IMR-90 (cell line): ENCODE results near the gene GOLGA6C. TPM values are rescaled to one million over a fixed set of nuclear protein-coding genes. Genes with fewer than 3 reads are reported as not detected.

ENCODE experiments used
- ATAC-seq: fragments of 200-7000 bp; cut with Tn5 transposase; 2 replicates; pipeline ENCODE4 v1.9.1; 2020; ENCODE audit warnings: low read depth, mild to moderate bottlenecking, moderate library complexity
- BruUV-seq: library from RNA; stranded (reverse); fragments of 400-500 nt; replicated peaks from 2 replicates; lab custom pipeline; 2021; lab: Mats Ljungman, UMichigan
- CTCF ChIA-PET: fragments of 300-600 bp; formaldehyde crosslinking; extraction: SDS; loops from one replicate; lab custom pipeline; 2021; ENCODE audit warnings: antibody characterized with exemption; lab: Yijun Ruan, JAX
- POLR2A ChIA-PET: fragments of 300-600 bp; sonication (Branson Sonifier 250); formaldehyde crosslinking; loops from one replicate; lab custom pipeline; 2022; ENCODE audit warnings: antibody characterized with exemption; ENCODE audit not compliant: unreplicated experiment; lab: Charles Lee
- DNase-seq: peaks from one replicate; pipeline ENCODE4 v3.0.0; 2013
- H2AFZ ChIP-seq: replicated peaks from 2 replicates; pipeline ENCODE3; 2013; ENCODE audit warnings: low read length, mild to moderate bottlenecking; ENCODE audit not compliant: poor library complexity
- H2AK5ac ChIP-seq: 2 replicates; pipeline ENCODE4 v1.6.1; 2013; ENCODE audit warnings: low read depth, low read length, inconsistent platforms
- H2AK9ac ChIP-seq: replicated peaks from 2 replicates; pipeline ENCODE3; 2013; ENCODE audit warnings: mild to moderate bottlenecking, low read depth, low read length, moderate library complexity; ENCODE audit not compliant: poor library complexity
- H2BK120ac ChIP-seq: 2 replicates; pipeline ENCODE4 v1.6.1; 2013; ENCODE audit warnings: low read depth, low read length, inconsistent platforms
- H2BK15ac ChIP-seq: 3 replicates; pipeline ENCODE4 v1.6.1; 2013; ENCODE audit warnings: low read depth, low read length, inconsistent platforms
- H2BK20ac ChIP-seq: 2 replicates; pipeline ENCODE4 v1.6.1; 2013; ENCODE audit warnings: low read depth, mild to moderate bottlenecking, inconsistent platforms, low read length, moderate library complexity
- H2BK5ac ChIP-seq: 2 replicates; pipeline ENCODE4 v1.6.1; 2013; ENCODE audit warnings: mild to moderate bottlenecking, low read depth, low read length, inconsistent platforms; ENCODE audit not compliant: poor library complexity, severe bottlenecking
- H3K14ac ChIP-seq: replicated peaks from 2 replicates; pipeline ENCODE4 v1.6.1; 2013; ENCODE audit warnings: low read depth, low read length, inconsistent platforms
- H3K18ac ChIP-seq: 2 replicates; pipeline ENCODE4 v1.6.1; 2013; ENCODE audit warnings: low read depth, low read length, control low read depth
- H3K23ac ChIP-seq: 2 replicates; pipeline ENCODE4 v1.6.1; 2013; ENCODE audit warnings: low read depth, low read length, inconsistent platforms
- H3K27ac ChIP-seq: 2 replicates; pipeline ENCODE4 v1.5.1; 2013; ENCODE audit warnings: mild to moderate bottlenecking, control low read depth, low read length; ENCODE audit not compliant: insufficient read depth
- H3K27me3 ChIP-seq: 2 replicates; pipeline ENCODE4 v1.6.1; 2013; ENCODE audit warnings: low read length; ENCODE audit not compliant: control insufficient read depth, insufficient read depth
- H3K36me3 ChIP-seq: 2 replicates; pipeline ENCODE4 v1.6.1; 2013; ENCODE audit warnings: low read length, mixed read lengths; ENCODE audit not compliant: control insufficient read depth, insufficient read depth
- H3K4ac ChIP-seq: 2 replicates; pipeline ENCODE4 v1.6.1; 2013; ENCODE audit warnings: low read depth, low read length, inconsistent platforms
- H3K4me1 ChIP-seq: 2 replicates; pipeline ENCODE4 v1.6.1; 2013; ENCODE audit warnings: low read length, mixed read lengths; ENCODE audit not compliant: control insufficient read depth, insufficient read depth
- H3K4me2 ChIP-seq: 2 replicates; pipeline ENCODE4 v1.6.1; 2013; ENCODE audit warnings: low read depth, mild to moderate bottlenecking, control low read depth, low read length, moderate library complexity
- H3K4me3 ChIP-seq: 2 replicates; pipeline ENCODE4 v1.5.1; 2013; ENCODE audit warnings: low read depth, mild to moderate bottlenecking, control low read depth, low read length, moderate library complexity; ENCODE audit not compliant: insufficient read depth
- H3K56ac ChIP-seq: 2 replicates; pipeline ENCODE4 v1.6.1; 2013; ENCODE audit warnings: low read length, inconsistent platforms; ENCODE audit not compliant: insufficient read depth; ENCODE audit errors: extremely low read depth
- H3K79me1 ChIP-seq, 2 experiments: 2 replicates each; pipeline ENCODE4 v1.6.1; 2013; ENCODE audit warnings: low read length in 2 of 2, inconsistent platforms in 1 of 2, low read depth in 1 of 2
- H3K9ac ChIP-seq: 2 replicates; pipeline ENCODE4 v1.6.1; 2013; ENCODE audit warnings: low read depth, low read length, control low read depth
- H3K9me1 ChIP-seq: 2 replicates; pipeline ENCODE4 v1.6.1; 2013; ENCODE audit warnings: low read length, inconsistent platforms; ENCODE audit not compliant: insufficient read depth
- H3K9me3 ChIP-seq: 2 replicates; pipeline ENCODE4 v1.6.1; 2013; ENCODE audit warnings: low read length; ENCODE audit not compliant: control insufficient read depth, insufficient read depth
- H4K20me1 ChIP-seq: 2 replicates; pipeline ENCODE4 v1.6.1; 2013; ENCODE audit warnings: low read length, inconsistent platforms; ENCODE audit not compliant: insufficient read depth
- H4K5ac ChIP-seq: 2 replicates; pipeline ENCODE4 v1.6.1; 2013; ENCODE audit warnings: mild to moderate bottlenecking, low read depth, low read length, control low read depth
- H4K8ac ChIP-seq, 2 experiments: 2 replicates each; pipeline ENCODE4 v1.6.1; 2013; ENCODE audit warnings: low read depth in 2 of 2, low read length in 2 of 2, control low read depth in 1 of 2, inconsistent platforms in 1 of 2
- H4K91ac ChIP-seq: 2 replicates; pipeline ENCODE4 v1.6.1; 2013; ENCODE audit warnings: low read depth, low read length, inconsistent platforms; ENCODE audit not compliant: insufficient read depth
- BHLHE40 ChIP-seq: fragments of 150-350 bp; IDR thresholded peaks from 2 replicates; pipeline ENCODE4 v1.6.1; 2016; ENCODE audit warnings: mild to moderate bottlenecking, low read depth, low read length
- CEBPB ChIP-seq: IDR thresholded peaks from 2 replicates; pipeline ENCODE4 v1.6.1; 2012; ENCODE audit warnings: low read depth, low read length, improper control_type of control experiment
- CHD1 ChIP-seq: IDR thresholded peaks from 2 replicates; pipeline ENCODE4 v1.6.1; 2012; ENCODE audit warnings: low read depth, low read length, improper control_type of control experiment
- CTCF ChIP-seq: conservative IDR thresholded peaks from 2 replicates; pipeline ENCODE4 v1.5.1; 2012; ENCODE audit warnings: mild to moderate bottlenecking, low read depth, low read length, improper control_type of control experiment
- ELK1 ChIP-seq: fragments of 150-350 bp; IDR thresholded peaks from 2 replicates; pipeline ENCODE4 v1.6.1; 2016; ENCODE audit warnings: low read depth, mild to moderate bottlenecking, low read length, moderate library complexity, borderline replicate concordance
- FOS ChIP-seq: fragments of 150-350 bp; IDR thresholded peaks from 2 replicates; pipeline ENCODE4 v1.6.1; 2016; ENCODE audit warnings: low read depth, low read length
- MAFK ChIP-seq: IDR thresholded peaks from 2 replicates; pipeline ENCODE4 v1.6.1; 2012; ENCODE audit warnings: low read depth, low read length, improper control_type of control experiment
- MAZ ChIP-seq: IDR thresholded peaks from 2 replicates; pipeline ENCODE4 v1.6.1; 2012; ENCODE audit warnings: low read depth, mild to moderate bottlenecking, low read length, improper control_type of control experiment, moderate library complexity, borderline replicate concordance
- MXI1 ChIP-seq: IDR thresholded peaks from 2 replicates; pipeline ENCODE4 v1.6.1; 2012; ENCODE audit warnings: low read depth, mild to moderate bottlenecking, low read length, moderate library complexity, borderline replicate concordance
- NFE2L2 ChIP-seq: fragments of 150-350 bp; IDR thresholded peaks from 2 replicates; pipeline ENCODE4 v1.6.1; 2016; ENCODE audit warnings: low read depth, mild to moderate bottlenecking, low read length
- POLR2A ChIP-seq: IDR thresholded peaks from 2 replicates; pipeline ENCODE4 v1.6.1; 2012; ENCODE audit warnings: mild to moderate bottlenecking, low read depth, low read length
- RAD21 ChIP-seq: IDR thresholded peaks from 2 replicates; pipeline ENCODE4 v1.6.1; 2012; ENCODE audit warnings: low read length, improper control_type of control experiment
- RFX5 ChIP-seq: IDR thresholded peaks from 2 replicates; pipeline ENCODE4 v1.8.0; 2012; ENCODE audit warnings: low read depth, mild to moderate bottlenecking, low read length, moderate library complexity
- SMC3 ChIP-seq: fragments of 150-350 bp; IDR thresholded peaks from 2 replicates; pipeline ENCODE4 v1.6.1; 2016; ENCODE audit warnings: low read depth, mild to moderate bottlenecking, antibody characterized with exemption, low read length, moderate library complexity
- USF2 ChIP-seq: fragments of 150-350 bp; IDR thresholded peaks from 2 replicates; pipeline ENCODE4 v1.6.1; 2017; ENCODE audit warnings: mild to moderate bottlenecking, antibody characterized with exemption, low read length, low read depth
- WGBS, 2 experiments: methylation state at CpG; one replicate each; pipeline versions ENCODE4 v1.1.5 to v1.1.7; 2013; ENCODE audit warnings: missing lambda C conversion rate in 2 of 2; ENCODE audit not compliant: insufficient read length in 1 of 2; ENCODE audit errors: extremely low coverage in 2 of 2; 5-methylcytosine and 5-hydroxymethylcytosine counted together
- dilution Hi-C: fragments of 300-500 bp; cut with HindIII; formaldehyde crosslinking; loops from one replicate; pipeline ENCODE4 v1.14.3; 2018; ENCODE audit warnings: low sequenced_read_pairs; ENCODE audit not compliant: unreplicated experiment
- in situ Hi-C: fragments of 300-500 bp; cut with MboI; formaldehyde crosslinking; loops from 3 replicates; pipeline ENCODE4 v1.14.3; 2019; ENCODE audit warnings: low sequenced_read_pairs, inconsistent platforms, mixed read lengths
- intact Hi-C: fragments of 100-400 bp; cut with micrococcal nuclease; formaldehyde crosslinking; loops from 2 replicates; pipeline ENCODE4 v1.10.0; 2022
- polyA plus RNA-seq, 3 experiments: library from polyadenylated mRNA; depleted of rRNA; stranded (reverse); fragments of >200 nt; gene quantifications; 2 replicates each; pipeline ENCODE4 v1.2.3, GENCODE V29; 2012; ENCODE audit warnings: low replicate concordance in 1 of 3
- total RNA-seq: library from RNA; depleted of rRNA; stranded (reverse); fragments of >200 nt; gene quantifications from 2 replicates; pipeline ENCODE4 v1.2.3, GENCODE V29; 2012

GOLGA6C gene
- total and polyA plus RNA-seq, 2 of the 4 experiments (the other 2 are of a cell fraction): not detected

GRCh38 chr15:75230551-75231371 is 27.4 kb upstream of the GOLGA6C start:
- intact Hi-C loops: no loop called here
- 79% methylated on average over 4 of the region's 16 CpGs; no CpG with 5 or more reads in 1 of the 2 experiments for WGBS, 2 experiments
- no TSS peak for BruUV-seq
- H3K9ac ChIP-seq: no peak overlapping the region
- H3K9me3 ChIP-seq: no peaks in the 10 kb centered on the region
- no peak overlapping the region for H3K56ac ChIP-seq
- H3K79me1 ChIP-seq: no peaks in the 10 kb centered on the region
- no peak overlapping the region for H4K5ac ChIP-seq
- no peaks in the 10 kb centered on the region for H4K20me1 ChIP-seq
- ATAC-seq (no peak), DNase-seq (no peak)
- peak overlapping the region; percentile 23 for H2AFZ ChIP-seq
- ChIA-PET CTCF (no interaction called here), POLR2A (interaction anchor here (0.5 kb wide), 1 partner anchor 238 kb away, joined by 3 read pairs; no protein-coding TSS in a partner anchor)
- H2AK9ac ChIP-seq: no peak overlapping the region
- H2BK5ac ChIP-seq: no peak overlapping the region
- no peaks in the 10 kb centered on the region for H3K36me3 ChIP-seq
- no peak overlapping the region for H2AK5ac ChIP-seq
- peaks cover 71% of the 10 kb centered on the region for H3K27me3 ChIP-seq
- in situ Hi-C loops: no loop called here
- H3K4me2 ChIP-seq: no peak overlapping the region
- H4K91ac ChIP-seq: no peak overlapping the region
- H3K4me1 ChIP-seq: no peaks in the 10 kb centered on the region
- H3K4ac ChIP-seq: no peak overlapping the region
- dilution Hi-C loops: no loop called here
- H3K9me1 ChIP-seq: no peaks in the 10 kb centered on the region
- no peak overlapping the region for H3K27ac ChIP-seq
- no peak overlapping the region for H2BK20ac ChIP-seq
- no peak overlapping the region for H3K23ac ChIP-seq
- H3K4me3 ChIP-seq: no peak overlapping the region
- H3K14ac ChIP-seq: no peak overlapping the region
- H4K8ac ChIP-seq: no peak overlapping the region
- no peak overlapping the region for H3K18ac ChIP-seq
- H2BK15ac ChIP-seq: no peak overlapping the region
- TF ChIP-seq USF2 (no peak), BHLHE40 (no peak), CTCF (no peak), ELK1 (no peak), CHD1 (no peak), FOS (no peak), MXI1 (no peak), NFE2L2 (no peak), RAD21 (no peak), POLR2A (no peak), SMC3 (no peak), RFX5 (no peak), CEBPB (no peak), MAZ (no peak), MAFK (no peak)
- no peak overlapping the region for H2BK120ac ChIP-seq
